Effector CD4-positive, alpha-beta T cell (primary cell): ENCODE data around the gene TMEM129.
"Not testable (repeated sequence)": the region's sequence is repeated elsewhere in the genome, so short reads cannot be mapped to it uniquely, and the experiment has no call there.

Source experiments
- DNase-seq: peaks from one replicate; pipeline ENCODE4 v3.0.0-alpha.2; 2020

The TMEM129 gene

GRCh38 chr4:1690698-1691097 lies 30.4 kb downstream of the TMEM129 start:
- DNase-seq, result no peak

GRCh38 chr4:1686440-1687036 lies 34.6 kb downstream of the TMEM129 start:
- DNase-seq, result no peak

- no peak for DNase-seq
These were observed 35.6 kb downstream of the TMEM129 start for GRCh38 chr4:1685235-1686150.

- no peak for DNase-seq
These were observed 36.5 kb downstream of the TMEM129 start for GRCh38 chr4:1684506-1685234.

- DNase-seq, result peak; percentile 87
These were observed 37.2 kb downstream of the TMEM129 start, which contains the start of gene FAM53A for GRCh38 chr4:1683736-1684505. TSS of gene FAM53A (minus strand) at chr4:1684313. CDS start at chr4:1668741, 15,572 bp downstream.

- no peak for DNase-seq
These were observed 37.8 kb downstream of the TMEM129 start for GRCh38 chr4:1683261-1683735.

- DNase-seq, result no peak
These were observed 38.3 kb downstream of the TMEM129 start for GRCh38 chr4:1682860-1683259.

- no peak for DNase-seq
These were observed 42.9 kb downstream of the TMEM129 start for GRCh38 chr4:1678244-1678643.

GRCh38 chr4:1676605-1677525 lies 44.3 kb downstream of the TMEM129 start:
- no peak for DNase-seq

- no peak for DNase-seq
These were observed 45.4 kb downstream of the TMEM129 start for GRCh38 chr4:1675802-1676137.

- DNase-seq, result no peak
These were observed 45.9 kb downstream of the TMEM129 start for GRCh38 chr4:1675136-1675801.

GRCh38 chr4:1674682-1675081 lies 46.4 kb downstream of the TMEM129 start:
- DNase-seq, result no peak

- no peak for DNase-seq
These were observed 47.5 kb downstream of the TMEM129 start for GRCh38 chr4:1673671-1674070.

- not testable (repeated sequence) for DNase-seq
These were observed 50.1 kb downstream of the TMEM129 start for GRCh38 chr4:1671011-1671410.

GRCh38 chr4:1670279-1670678 lies 50.8 kb downstream of the TMEM129 start:
- no peak for DNase-seq

- DNase-seq, result no peak
These were observed 51.3 kb downstream of the TMEM129 start for GRCh38 chr4:1669850-1670249.

- DNase-seq, result no peak
These were observed 51.9 kb downstream of the TMEM129 start for GRCh38 chr4:1669270-1669669.

GRCh38 chr4:1668488-1668840 lies 52.7 kb downstream of the TMEM129 start:
- no peak for DNase-seq

GRCh38 chr4:1667273-1667672 lies 53.9 kb downstream of the TMEM129 start:
- no peak for DNase-seq

GRCh38 chr4:1666391-1666790 lies 54.7 kb downstream of the TMEM129 start:
- no peak for DNase-seq
